ENCODE data around the gene PTCH1.

PTCH1 gene

GRCh38 chr9:95528908-95529502, 12.2 kb upstream of the PTCH1 start:
- Histone ChIP-seq H3K36me3 (ENCODE audit: control insufficient read depth, insufficient read depth, low read length, severe bottlenecking) (no peaks in the 10 kb centered on the region), H3K9ac (ENCODE audit: low read length) (no peak overlapping the region), H3K4me3 (ENCODE audit: low read length) (no peak overlapping the region), H3K9me3 (ENCODE audit: control insufficient read depth, low read length) (no peaks in the 10 kb centered on the region), H3K4me1 (ENCODE audit: control insufficient read depth, insufficient read depth, low read length) (no peaks in the 10 kb centered on the region), H3K27me3 (replicated peaks; ENCODE audit: control insufficient read depth, insufficient read depth, low read length) (peaks cover 32% of the 10 kb centered on the region)
- no peak for DNase-seq (ENCODE audit: low read depth)

- no peak for DNase-seq (ENCODE audit: low read depth)
- Histone ChIP-seq H3K4me1 (ENCODE audit: control insufficient read depth, insufficient read depth, low read length) (no peaks in the 10 kb centered on the region), H3K9ac (ENCODE audit: low read length) (no peak overlapping the region), H3K27me3 (replicated peaks; ENCODE audit: control insufficient read depth, insufficient read depth, low read length) (peaks cover 20% of the 10 kb centered on the region), H3K4me3 (ENCODE audit: low read length) (no peak overlapping the region), H3K9me3 (ENCODE audit: control insufficient read depth, low read length) (peaks cover 20% of the 10 kb centered on the region), H3K36me3 (ENCODE audit: control insufficient read depth, insufficient read depth, low read length, severe bottlenecking) (no peaks in the 10 kb centered on the region)
Measured at GRCh38 chr9:95522871-95523370, 6.2 kb upstream of the PTCH1 start.

GRCh38 chr9:95521699-95522098, 4.9 kb upstream of the PTCH1 start:
- Histone ChIP-seq H3K36me3 (ENCODE audit: control insufficient read depth, insufficient read depth, low read length, severe bottlenecking) (no peaks in the 10 kb centered on the region), H3K27me3 (replicated peaks; ENCODE audit: control insufficient read depth, insufficient read depth, low read length) (peaks cover 12% of the 10 kb centered on the region), H3K4me1 (ENCODE audit: control insufficient read depth, insufficient read depth, low read length) (no peaks in the 10 kb centered on the region), H3K4me3 (ENCODE audit: low read length) (no peak overlapping the region), H3K9ac (ENCODE audit: low read length) (no peak overlapping the region), H3K9me3 (ENCODE audit: control insufficient read depth, low read length) (peaks cover 20% of the 10 kb centered on the region)
- DNase-seq (ENCODE audit: low read depth) = no peak

GRCh38 chr9:95517559-95518425, 1.0 kb upstream of the PTCH1 start:
- Histone ChIP-seq H3K9ac (ENCODE audit: low read length) (no peak overlapping the region), H3K4me3 (ENCODE audit: low read length) (no peak overlapping the region), H3K36me3 (ENCODE audit: control insufficient read depth, insufficient read depth, low read length, severe bottlenecking) (no peaks in the 10 kb centered on the region), H3K9me3 (ENCODE audit: control insufficient read depth, low read length) (peaks cover 18% of the 10 kb centered on the region), H3K4me1 (ENCODE audit: control insufficient read depth, insufficient read depth, low read length) (peaks cover 7% of the 10 kb centered on the region), H3K27me3 (replicated peaks; ENCODE audit: control insufficient read depth, insufficient read depth, low read length) (peaks cover 15% of the 10 kb centered on the region)
- DNase-seq (ENCODE audit: low read depth) = no peak

- Histone ChIP-seq H3K36me3 (ENCODE audit: control insufficient read depth, insufficient read depth, low read length, severe bottlenecking) (no peaks in the 10 kb centered on the region), H3K9ac (ENCODE audit: low read length) (peak overlapping the region; percentile 60), H3K27me3 (replicated peaks; ENCODE audit: control insufficient read depth, insufficient read depth, low read length) (peaks cover 8% of the 10 kb centered on the region), H3K9me3 (ENCODE audit: control insufficient read depth, low read length) (peaks cover 18% of the 10 kb centered on the region), H3K4me3 (ENCODE audit: low read length) (peak overlapping the region; percentile 84), H3K4me1 (ENCODE audit: control insufficient read depth, insufficient read depth, low read length) (peaks cover 21% of the 10 kb centered on the region)
- peak; percentile 65 for DNase-seq (ENCODE audit: low read depth)
Measured at GRCh38 chr9:95516221-95516733, 494 bp downstream of the PTCH1 start.

GRCh38 chr9:95515272-95516113, 1.3 kb downstream of the PTCH1 start:
- H3K4me3 ChIP-seq (ENCODE audit: low read length) = peak overlapping the region; percentile 71
- peaks cover 18% of the 10 kb centered on the region for H3K9me3 ChIP-seq (ENCODE audit: control insufficient read depth, low read length)
- H3K4me1 ChIP-seq (ENCODE audit: control insufficient read depth, insufficient read depth, low read length) = peaks cover 21% of the 10 kb centered on the region
- H3K36me3 ChIP-seq (ENCODE audit: control insufficient read depth, insufficient read depth, low read length, severe bottlenecking) = no peaks in the 10 kb centered on the region
- peak; percentile 39 for DNase-seq (ENCODE audit: low read depth)
- peak overlapping the region; percentile 17 for H3K9ac ChIP-seq (ENCODE audit: low read length)
- H3K27me3 ChIP-seq (replicated peaks; ENCODE audit: control insufficient read depth, insufficient read depth, low read length) = peaks cover 7% of the 10 kb centered on the region

GRCh38 chr9:95514342-95514741, 2.4 kb downstream of the PTCH1 start:
- H3K27me3 ChIP-seq (replicated peaks; ENCODE audit: control insufficient read depth, insufficient read depth, low read length) = peaks cover 7% of the 10 kb centered on the region
- no peak overlapping the region for H3K9ac ChIP-seq (ENCODE audit: low read length)
- peaks cover 21% of the 10 kb centered on the region for H3K4me1 ChIP-seq (ENCODE audit: control insufficient read depth, insufficient read depth, low read length)
- H3K9me3 ChIP-seq (ENCODE audit: control insufficient read depth, low read length) = peaks cover 10% of the 10 kb centered on the region
- no peak for DNase-seq (ENCODE audit: low read depth)
- H3K36me3 ChIP-seq (ENCODE audit: control insufficient read depth, insufficient read depth, low read length, severe bottlenecking) = no peaks in the 10 kb centered on the region
- H3K4me3 ChIP-seq (ENCODE audit: low read length) = no peak overlapping the region

- Histone ChIP-seq H3K27me3 (replicated peaks; ENCODE audit: control insufficient read depth, insufficient read depth, low read length) (peaks cover 7% of the 10 kb centered on the region), H3K9ac (ENCODE audit: low read length) (no peak overlapping the region), H3K36me3 (ENCODE audit: control insufficient read depth, insufficient read depth, low read length, severe bottlenecking) (no peaks in the 10 kb centered on the region), H3K9me3 (ENCODE audit: control insufficient read depth, low read length) (peaks cover 4% of the 10 kb centered on the region), H3K4me1 (ENCODE audit: control insufficient read depth, insufficient read depth, low read length) (peaks cover 21% of the 10 kb centered on the region), H3K4me3 (ENCODE audit: low read length) (no peak overlapping the region)
- no peak for DNase-seq (ENCODE audit: low read depth)
Measured at GRCh38 chr9:95513711-95514110, 3.1 kb downstream of the PTCH1 start.

- Histone ChIP-seq H3K9ac (ENCODE audit: low read length) (no peak overlapping the region), H3K4me3 (ENCODE audit: low read length) (peak overlapping the region; percentile 96), H3K27me3 (replicated peaks; ENCODE audit: control insufficient read depth, insufficient read depth, low read length) (peaks cover 7% of the 10 kb centered on the region), H3K9me3 (ENCODE audit: control insufficient read depth, low read length) (no peaks in the 10 kb centered on the region), H3K36me3 (ENCODE audit: control insufficient read depth, insufficient read depth, low read length, severe bottlenecking) (no peaks in the 10 kb centered on the region), H3K4me1 (ENCODE audit: control insufficient read depth, insufficient read depth, low read length) (peaks cover 21% of the 10 kb centered on the region)
- no peak for DNase-seq (ENCODE audit: low read depth)
Measured at GRCh38 chr9:95512709-95513095, 4.1 kb downstream of the PTCH1 start.

GRCh38 chr9:95511952-95512708, 4.6 kb downstream of the PTCH1 start:
- Histone ChIP-seq H3K27me3 (replicated peaks; ENCODE audit: control insufficient read depth, insufficient read depth, low read length) (peaks cover 7% of the 10 kb centered on the region), H3K9me3 (ENCODE audit: control insufficient read depth, low read length) (no peaks in the 10 kb centered on the region), H3K4me3 (ENCODE audit: low read length) (peak overlapping the region; percentile 96), H3K4me1 (ENCODE audit: control insufficient read depth, insufficient read depth, low read length) (peaks cover 21% of the 10 kb centered on the region), H3K9ac (ENCODE audit: low read length) (peak overlapping the region; percentile 86), H3K36me3 (ENCODE audit: control insufficient read depth, insufficient read depth, low read length, severe bottlenecking) (no peaks in the 10 kb centered on the region)
- DNase-seq (ENCODE audit: low read depth) = peak; percentile 26

All from adipocyte (in vitro differentiated cells).